ENCODE measurements around the gene ATP7A.
"Not testable (repeated sequence)": the region's sequence is repeated elsewhere in the genome, so short reads cannot be mapped to it uniquely, and the experiment has no call there.

The ATP7A gene

GRCh38 chrX:77910108-77910840 is at the start of gene ATP7A:
Gene ATP7A, plus strand, starts transcription at chrX:77910693. Its CDS starts 60,949 bp downstream, at chrX:77971642.
- peak; percentile 84 for DNase-seq

DNA sequence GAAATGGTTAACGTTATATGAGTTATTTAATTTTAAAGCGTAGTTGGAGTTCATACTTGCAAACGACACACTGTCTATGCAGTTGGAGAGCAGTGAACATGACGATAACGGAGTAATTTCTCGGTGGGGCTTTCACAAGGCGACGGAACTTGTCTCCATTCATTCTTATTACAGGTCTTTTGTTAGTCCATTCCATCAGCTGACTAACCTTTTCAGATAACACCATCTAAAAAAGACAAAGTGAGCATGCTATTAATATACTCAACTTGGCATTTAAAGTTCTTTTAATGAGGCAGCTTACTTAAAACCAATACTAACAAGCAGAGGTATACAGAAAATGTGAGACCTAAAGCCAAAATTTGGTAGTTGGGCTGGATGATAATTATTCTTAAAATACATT is 35.1 kb upstream of the ATP7A start:
- DNase-seq: no peak

DNA sequence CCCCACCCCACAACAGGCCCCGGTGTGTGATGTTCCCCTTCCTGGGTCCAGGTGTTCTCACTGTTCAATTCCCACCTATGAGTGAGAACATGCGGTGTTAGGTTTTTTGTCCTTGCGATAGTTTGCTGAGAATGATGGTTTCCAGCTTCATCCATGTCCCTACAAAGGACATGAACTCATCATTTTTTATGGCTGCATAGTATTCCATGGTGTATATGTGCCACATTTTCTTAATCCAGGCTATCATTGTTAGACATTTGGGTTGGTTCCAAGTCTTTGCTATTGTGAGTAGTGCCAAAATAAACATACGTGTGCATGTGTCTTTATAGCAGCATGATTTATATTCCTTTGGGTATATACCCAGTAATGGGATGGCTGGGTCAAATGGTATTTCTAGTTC is 29.1 kb upstream of the ATP7A start:
- not testable (repeated sequence) for DNase-seq

- DNase-seq: no peak
Observed at GRCh38 chrX:77892887-77893286, 17.6 kb upstream of the ATP7A start.

DNA sequence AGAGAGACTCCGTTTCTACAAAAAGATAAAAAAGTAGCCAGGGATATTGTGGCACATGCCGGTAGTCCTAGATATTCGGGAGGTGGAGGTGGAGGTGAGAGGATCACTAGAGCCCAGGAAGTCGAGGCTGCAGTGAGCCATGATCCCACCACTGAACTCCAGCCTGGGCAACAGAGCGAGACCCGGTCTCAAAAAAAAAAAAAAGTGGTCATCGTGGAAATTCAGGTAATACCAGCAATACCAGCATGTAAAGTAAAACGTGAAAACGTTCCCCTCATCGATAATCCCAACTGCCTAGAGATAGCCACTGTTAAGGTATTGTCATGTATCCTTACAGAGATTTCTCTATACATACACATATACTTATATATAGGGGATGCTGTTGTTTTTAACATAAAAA is 16.8 kb upstream of the ATP7A start:
- DNase-seq: no peak

- DNase-seq: peak; percentile 98
Observed at GRCh38 chrX:77894921-77895886, 15.3 kb upstream of the ATP7A start, which contains the start of gene MAGT1. Gene MAGT1, minus strand, starts transcription at chrX:77895435. Its CDS starts 25 bp downstream, at chrX:77895410.

GRCh38 chrX:77899081-77899828 is 11.2 kb upstream of the ATP7A start, which contains the start of gene COX7B:
Gene COX7B, plus strand, starts transcription at chrX:77899468. Its CDS starts 86 bp downstream, at chrX:77899554.
- DNase-seq: peak; percentile 99

GRCh38 chrX:77900688-77901087 is 9.8 kb upstream of the ATP7A start:
- DNase-seq: no peak

DNA sequence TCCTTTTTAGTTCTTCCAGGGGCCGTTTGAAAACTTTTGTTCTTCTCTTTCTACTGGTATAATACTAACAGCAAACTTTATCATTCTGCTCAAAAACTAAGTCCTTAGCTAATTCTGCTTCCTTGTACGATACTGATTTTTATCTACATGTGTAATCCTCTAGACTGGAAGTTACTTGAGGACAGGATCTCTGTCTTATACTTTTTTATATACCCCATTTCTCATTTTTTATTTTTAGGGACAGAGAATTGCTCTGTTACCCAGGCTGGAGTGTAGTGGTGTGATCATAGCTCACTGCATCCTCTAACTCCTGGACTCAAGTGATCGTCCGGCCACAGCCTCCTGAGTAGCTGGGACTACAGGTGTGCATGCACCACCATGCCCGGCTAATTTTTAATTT is 9.0 kb upstream of the ATP7A start:
- no peak for DNase-seq

GRCh38 chrX:77917294-77917933 is 6.9 kb downstream of the ATP7A start:
- DNase-seq: no peak

GRCh38 chrX:77918568-77918967 is 8.1 kb downstream of the ATP7A start:
- no peak for DNase-seq

GRCh38 chrX:77919370-77919769 is 8.9 kb downstream of the ATP7A start:
- DNase-seq: not testable (repeated sequence)

- DNase-seq: no peak
Observed at GRCh38 chrX:77922787-77923186, 12.3 kb downstream of the ATP7A start.

DNA sequence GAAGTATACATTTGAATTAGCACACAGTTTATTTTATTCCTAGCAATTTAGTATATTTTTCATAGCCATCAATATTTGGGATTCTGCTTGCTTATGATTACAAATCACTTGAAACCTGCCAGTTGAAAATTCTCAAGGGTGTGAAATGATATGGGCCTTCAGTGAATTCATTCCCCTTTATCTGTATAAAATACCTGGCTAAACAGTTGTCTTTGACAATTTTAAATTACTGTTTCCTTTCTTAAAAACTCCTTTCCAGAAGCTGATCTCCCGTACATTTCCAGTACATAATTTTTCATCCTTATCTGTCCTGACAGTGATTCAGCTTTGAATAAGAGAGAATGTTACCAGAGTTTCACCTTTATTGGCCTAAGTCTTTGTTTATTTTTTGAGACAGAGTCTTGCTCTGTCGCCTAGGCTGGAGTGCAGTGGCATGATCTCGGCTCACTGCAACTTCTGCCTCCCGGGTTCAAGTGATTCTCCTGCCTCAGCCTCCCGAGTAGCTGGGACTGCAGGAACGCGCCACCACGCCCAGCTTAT is 13.9 kb downstream of the ATP7A start:
- DNase-seq: no peak

DNA sequence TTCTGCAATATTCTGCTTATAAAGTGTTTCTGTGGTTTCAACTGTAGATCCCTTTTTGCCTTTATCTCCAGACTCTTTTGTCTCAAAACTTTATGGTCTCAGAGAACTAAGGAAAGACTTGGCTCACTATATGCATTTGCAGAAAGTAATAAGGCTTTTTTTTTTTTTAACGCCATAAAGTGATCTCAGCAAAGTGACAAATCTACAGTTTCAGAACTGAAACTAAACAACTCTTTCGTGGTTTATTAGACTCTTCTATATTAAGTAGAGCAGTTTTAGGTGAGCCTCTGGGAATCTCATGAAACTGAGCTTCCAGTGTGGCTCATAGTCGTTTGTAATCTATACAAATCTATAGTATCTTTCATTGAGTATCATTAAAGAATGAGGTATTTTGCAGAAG is 15.3 kb downstream of the ATP7A start:
- DNase-seq: no peak

GRCh38 chrX:77930581-77930980 is 20.1 kb downstream of the ATP7A start:
- no peak for DNase-seq

DNA sequence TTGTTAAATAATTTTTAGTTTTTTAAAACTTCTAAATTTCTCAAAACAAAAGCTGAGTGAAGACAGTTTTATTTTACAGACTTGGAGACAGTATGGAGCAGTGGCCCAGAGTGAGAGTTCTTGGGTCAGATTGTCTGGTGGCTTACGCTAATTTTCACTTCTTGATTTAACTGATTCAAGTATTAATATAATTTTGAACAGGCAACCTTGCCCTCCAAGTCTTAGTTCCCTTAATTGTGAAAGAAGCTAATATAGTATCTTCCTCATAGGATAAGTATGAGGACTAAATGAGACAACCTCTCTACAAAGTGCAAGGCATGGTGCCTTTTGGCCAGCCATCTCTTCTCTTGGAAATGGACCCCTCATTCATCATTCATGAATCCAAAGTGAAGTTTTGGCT is 25.4 kb downstream of the ATP7A start:
- DNase-seq: no peak

- no peak for DNase-seq
Observed at GRCh38 chrX:77936299-77936698, 25.8 kb downstream of the ATP7A start.

DNA sequence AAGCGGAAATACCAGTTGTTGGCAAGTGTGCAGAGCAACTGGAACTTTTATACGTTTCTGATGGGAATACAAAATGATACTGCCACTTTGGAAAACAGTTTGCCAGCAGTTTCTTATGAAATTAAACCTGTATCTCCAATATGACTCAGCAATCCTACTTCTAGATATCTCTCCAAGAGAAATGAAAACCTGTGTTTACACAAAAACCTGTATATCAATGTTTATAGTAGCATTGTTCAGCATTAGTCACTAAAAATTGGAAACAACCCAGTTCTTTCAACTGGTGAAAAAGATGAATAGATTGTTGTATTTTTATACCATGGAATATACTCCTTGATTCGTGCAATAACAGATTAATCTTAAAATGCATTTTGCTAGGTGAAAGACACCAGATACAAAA is 26.8 kb downstream of the ATP7A start:
- no peak for DNase-seq

DNA sequence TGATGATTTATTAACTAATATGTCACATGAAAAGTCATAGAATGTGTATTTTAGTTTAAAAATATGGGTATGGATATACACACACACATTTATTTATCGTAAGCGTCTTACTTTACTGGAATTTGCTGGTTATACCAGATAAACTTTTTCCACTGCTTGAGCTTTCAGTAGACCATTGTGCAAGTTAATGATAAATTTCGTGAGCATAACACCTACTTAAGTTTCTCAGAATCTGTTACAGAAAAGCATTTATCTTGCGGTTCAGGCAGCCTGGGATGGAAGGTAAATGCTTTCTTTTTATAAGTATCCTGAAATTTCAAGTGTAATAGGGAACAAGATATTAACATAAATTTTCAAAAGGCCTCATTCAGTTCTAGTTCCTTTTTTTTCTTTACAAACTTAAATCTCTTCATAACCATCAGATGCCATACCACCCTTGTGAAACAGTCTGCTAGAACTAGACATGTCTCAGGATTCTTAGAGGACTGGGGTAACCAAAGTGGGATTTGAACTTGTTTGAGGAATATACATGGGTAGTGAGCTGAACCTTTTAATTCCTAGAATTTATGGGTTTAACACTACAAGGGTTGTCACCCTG is 27.7 kb downstream of the ATP7A start:
- no peak for DNase-seq

GRCh38 chrX:77945031-77945430 is 34.5 kb downstream of the ATP7A start:
- DNase-seq: not testable (repeated sequence)
